ENCODE results near the gene CRYGS. TPM values are rescaled to one million over a fixed set of nuclear protein-coding genes. Genes with fewer than 3 reads are reported as not detected.

The CRYGS gene
- total RNA-seq, 4 donors from 2014 or later, result 1.1 to 4.2 (median 2.9) TPM

DNA sequence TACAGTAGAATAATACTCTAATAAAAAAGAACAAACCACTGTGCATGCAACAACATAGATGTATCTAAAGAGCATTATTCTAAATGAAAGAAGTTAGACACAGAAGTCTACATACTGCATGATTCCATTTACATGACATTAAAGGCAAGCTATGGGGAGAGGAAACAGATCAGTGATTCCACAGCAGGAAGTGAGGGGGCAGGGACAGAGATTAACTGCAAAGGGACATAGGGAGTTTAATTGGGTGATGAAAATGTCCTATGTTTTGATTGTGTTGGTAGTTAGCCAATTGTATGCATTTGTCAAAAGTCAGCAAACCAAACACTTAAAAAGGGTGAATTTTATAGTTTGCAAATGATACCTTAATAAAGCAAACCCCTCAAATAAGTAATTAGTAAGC, 13.8 kb downstream of the CRYGS start:
- DNase-seq, result no peak
- TF ChIP-seq, protein P1, sequence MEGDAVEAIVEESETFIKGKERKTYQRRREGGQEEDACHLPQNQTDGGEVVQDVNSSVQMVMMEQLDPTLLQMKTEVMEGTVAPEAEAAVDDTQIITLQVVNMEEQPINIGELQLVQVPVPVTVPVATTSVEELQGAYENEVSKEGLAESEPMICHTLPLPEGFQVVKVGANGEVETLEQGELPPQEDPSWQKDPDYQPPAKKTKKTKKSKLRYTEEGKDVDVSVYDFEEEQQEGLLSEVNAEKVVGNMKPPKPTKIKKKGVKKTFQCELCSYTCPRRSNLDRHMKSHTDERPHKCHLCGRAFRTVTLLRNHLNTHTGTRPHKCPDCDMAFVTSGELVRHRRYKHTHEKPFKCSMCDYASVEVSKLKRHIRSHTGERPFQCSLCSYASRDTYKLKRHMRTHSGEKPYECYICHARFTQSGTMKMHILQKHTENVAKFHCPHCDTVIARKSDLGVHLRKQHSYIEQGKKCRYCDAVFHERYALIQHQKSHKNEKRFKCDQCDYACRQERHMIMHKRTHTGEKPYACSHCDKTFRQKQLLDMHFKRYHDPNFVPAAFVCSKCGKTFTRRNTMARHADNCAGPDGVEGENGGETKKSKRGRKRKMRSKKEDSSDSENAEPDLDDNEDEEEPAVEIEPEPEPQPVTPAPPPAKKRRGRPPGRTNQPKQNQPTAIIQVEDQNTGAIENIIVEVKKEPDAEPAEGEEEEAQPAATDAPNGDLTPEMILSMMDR (IDR thresholded peaks at IDR 0.05), result no peak
- no peak for TF ChIP-seq POLR2A (IDR thresholded peaks at IDR 0.05)
- H3K4me1 ChIP-seq, result no peaks in the 10 kb centered on the region
- no peaks in the 10 kb centered on the region for H3K9me3 ChIP-seq
- no peaks in the 10 kb centered on the region for H3K27me3 ChIP-seq
- no peak overlapping the region for H3K27ac ChIP-seq
- no peaks in the 10 kb centered on the region for H3K36me3 ChIP-seq
- intact Hi-C loops (cut with DNase I), result loop anchor here (5.0 kb wide), 1 partner anchor 268 kb away; no protein-coding TSS in a partner anchor
- H3K4me3 ChIP-seq (replicated peaks in 1 of 3), result no peak overlapping the region

DNA sequence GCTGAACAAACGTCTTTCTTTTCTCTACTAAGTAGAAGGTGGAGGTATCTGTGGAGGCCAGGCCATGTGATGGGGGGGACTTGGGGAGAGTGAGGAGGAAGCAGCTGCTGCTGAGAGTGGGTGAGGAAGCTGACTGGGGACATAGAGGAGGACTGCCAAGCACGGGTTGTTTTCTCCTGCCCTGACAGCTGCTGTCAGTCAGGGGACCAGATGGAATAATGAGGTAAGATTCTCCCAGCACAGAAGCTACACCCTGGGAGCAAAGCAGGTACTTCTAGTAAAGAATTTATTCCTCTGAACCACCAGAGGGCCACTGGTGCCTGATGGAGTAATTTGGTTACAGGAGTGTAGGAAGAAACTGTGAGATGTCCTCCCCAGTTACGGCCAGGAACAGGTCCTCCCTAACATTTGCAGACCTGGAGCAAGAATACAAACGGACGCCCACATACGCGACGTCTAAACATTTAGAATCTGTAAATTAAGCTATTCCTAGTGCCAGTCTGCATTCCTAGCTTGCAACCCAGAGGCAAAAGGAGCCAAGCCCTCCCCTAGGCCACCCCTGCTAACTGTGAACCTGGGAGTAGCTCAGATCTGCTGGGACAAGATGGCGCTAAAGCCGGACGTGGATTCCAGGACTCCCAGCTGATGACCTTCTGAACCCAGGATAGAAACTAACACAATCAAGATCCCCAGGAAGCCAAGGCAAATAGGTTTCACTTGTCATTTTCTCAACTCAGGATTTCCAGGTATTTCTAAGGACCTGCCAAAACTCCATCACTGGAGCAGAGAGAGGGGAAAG, 14.8 kb downstream of the CRYGS start:
- intact Hi-C loops (cut with DNase I), result no loop called here
- TF ChIP-seq, protein P1 (IDR thresholded peaks at IDR 0.05), result no peak
- TF ChIP-seq POLR2A (IDR thresholded peaks at IDR 0.05), result no peak
- H3K27ac ChIP-seq, result no peak overlapping the region
- H3K9me3 ChIP-seq, result no peaks in the 10 kb centered on the region
- DNase-seq, result no peak
- H3K27me3 ChIP-seq, result no peaks in the 10 kb centered on the region
- no peak overlapping the region for H3K4me3 ChIP-seq (replicated peaks in 1 of 3)
- no peaks in the 10 kb centered on the region for H3K4me1 ChIP-seq
- 83% methylated on average over 11 of the region's 11 CpGs for WGBS, 2 donors
- H3K36me3 ChIP-seq, result no peaks in the 10 kb centered on the region

DNA sequence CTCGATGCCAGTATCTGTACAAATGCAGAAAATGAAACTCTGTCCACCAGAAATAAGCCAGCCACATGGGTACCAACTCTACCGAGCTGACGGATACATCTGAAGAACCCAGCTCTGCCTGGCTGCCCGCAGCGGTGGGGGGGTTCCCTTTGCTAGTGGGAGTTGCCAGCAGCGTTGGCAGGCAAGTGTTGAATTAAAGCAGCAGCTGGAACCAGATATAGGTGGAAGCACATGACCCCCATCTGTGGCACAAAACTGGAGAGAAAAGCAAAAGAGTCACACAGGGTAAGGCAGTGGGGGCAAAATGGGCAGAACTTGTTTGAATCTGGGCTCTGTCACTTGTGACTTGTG, 17.9 kb downstream of the CRYGS start:
- H3K27ac ChIP-seq, result no peak overlapping the region
- TF ChIP-seq, protein P1 (IDR thresholded peaks at IDR 0.05), result no peak
- TF ChIP-seq POLR2A (IDR thresholded peaks at IDR 0.05), result no peak
- H3K9me3 ChIP-seq, result no peaks in the 10 kb centered on the region
- no peak for DNase-seq
- H3K27me3 ChIP-seq, result no peaks in the 10 kb centered on the region
- 59 to 82% methylated on average over 6 of the region's 6 CpGs for WGBS, 2 donors
- H3K4me1 ChIP-seq, result peaks cover 0 to 4% of the 10 kb centered on the region in 2 donors
- H3K4me3 ChIP-seq (replicated peaks in 1 of 3), result no peak overlapping the region
- no peaks in the 10 kb centered on the region for H3K36me3 ChIP-seq
- intact Hi-C loops (cut with DNase I), result no loop called here

DNA sequence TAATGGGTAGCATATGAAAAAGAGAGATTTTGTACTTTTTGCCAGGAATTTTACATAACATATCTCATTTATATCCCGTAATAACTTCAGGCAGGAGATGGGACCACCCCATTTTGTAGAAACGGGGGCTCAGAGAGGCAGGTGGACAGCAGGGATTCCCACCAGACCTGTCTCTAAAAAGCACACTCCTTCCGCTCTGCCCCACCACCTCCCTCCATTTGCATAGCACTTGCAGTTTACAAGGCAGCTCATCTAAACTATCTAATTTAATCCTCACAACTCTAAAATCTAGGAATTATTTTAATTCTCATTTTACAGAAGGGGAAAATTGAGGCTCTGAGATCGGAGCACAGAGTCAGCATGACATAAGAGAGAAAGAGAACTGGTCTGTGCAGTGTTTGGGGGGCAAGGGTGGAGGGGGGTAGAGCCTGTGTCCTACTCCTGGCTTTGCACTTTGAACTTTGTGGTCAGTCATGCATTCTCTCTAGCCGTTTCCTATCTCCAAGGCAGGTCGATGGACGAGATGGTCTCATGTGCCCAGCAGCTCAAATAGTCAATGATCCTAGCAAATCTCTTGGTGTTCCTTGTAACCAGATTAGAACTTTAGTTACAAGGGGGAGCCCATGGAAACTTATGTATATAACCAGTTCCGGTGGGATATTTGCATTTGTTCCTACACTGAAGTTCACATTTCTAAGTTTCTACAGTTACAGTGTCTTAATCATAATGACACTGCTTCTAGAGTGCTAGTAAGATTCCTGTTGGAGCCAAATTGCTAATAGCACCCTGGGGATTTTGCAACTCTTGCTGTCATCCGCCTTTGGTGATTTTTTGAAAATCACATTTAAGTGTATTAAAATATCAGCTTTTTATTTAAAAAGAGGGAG, 18.6 kb downstream of the CRYGS start:
- DNase-seq, result no peak
- Histone ChIP-seq H3K36me3 (no peaks in the 10 kb centered on the region), H3K27ac (no peak overlapping the region), H3K4me1 (peaks cover 0 to 4% of the 10 kb centered on the region in 2 donors), H3K27me3 (no peaks in the 10 kb centered on the region), H3K9me3 (no peaks in the 10 kb centered on the region), H3K4me3 (replicated peaks in 1 of 3) (no peak overlapping the region)
- intact Hi-C loops (cut with DNase I), result no loop called here
- WGBS, 2 donors, result 55 to 71% methylated on average over 9 of the region's 9 CpGs
- TF ChIP-seq POLR2A (IDR thresholded peaks at IDR 0.05), result no peak
- TF ChIP-seq, protein P1 (IDR thresholded peaks at IDR 0.05), result no peak

DNA sequence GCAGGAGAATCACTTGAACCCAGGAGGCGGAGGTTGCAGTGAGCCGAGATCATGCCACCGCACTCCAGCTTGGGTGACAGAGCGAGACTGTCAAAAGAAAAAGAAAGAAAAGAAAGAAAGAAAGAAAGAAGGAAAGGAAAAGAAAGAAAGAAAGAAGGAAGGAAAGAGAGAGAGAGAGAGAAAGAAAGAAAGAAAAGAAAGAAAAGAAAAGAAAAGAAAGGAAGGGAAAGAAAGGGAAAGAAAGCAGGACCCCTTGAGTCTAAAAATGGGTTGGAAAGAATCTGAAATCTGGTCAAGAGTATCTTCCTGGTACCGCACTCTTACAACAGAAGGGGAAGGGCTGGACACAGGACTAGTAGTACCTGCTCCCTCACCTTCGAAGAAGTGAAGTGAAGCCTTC, 19.6 kb downstream of the CRYGS start:
- intact Hi-C loops (cut with DNase I), result loop anchor here (5.0 kb wide), 1 partner anchor 247 kb away; no protein-coding TSS in a partner anchor

More for the DNA sequence above, 19.6 kb downstream of the CRYGS start:
- Histone ChIP-seq H3K27me3 (no peaks in the 10 kb centered on the region), H3K4me1 (peaks cover 0 to 4% of the 10 kb centered on the region in 2 donors), H3K27ac (no peak overlapping the region), H3K36me3 (no peaks in the 10 kb centered on the region), H3K9me3 (no peaks in the 10 kb centered on the region), H3K4me3 (replicated peaks in 1 of 3) (no peak overlapping the region)
- DNase-seq, result no peak
- WGBS, 2 donors, result 93 to 95% methylated on average over 6 of the region's 6 CpGs
- TF ChIP-seq, protein P1 (IDR thresholded peaks at IDR 0.05), result no peak
- no peak for TF ChIP-seq POLR2A (IDR thresholded peaks at IDR 0.05)

Measured in thyroid gland (tissue), 4 donors.